ENCODE results near the gene CIAO1. TPM values are rescaled to one million over a fixed set of nuclear protein-coding genes. Genes with fewer than 3 reads are reported as not detected.
"Not testable (repeated sequence)": the region's sequence is repeated elsewhere in the genome, so short reads cannot be mapped to it uniquely, and the experiment has no call there.

CIAO1 gene
- polyA plus RNA-seq, 3 donors, result 73.7 to 93.8 (median 89.4) TPM

DNA sequence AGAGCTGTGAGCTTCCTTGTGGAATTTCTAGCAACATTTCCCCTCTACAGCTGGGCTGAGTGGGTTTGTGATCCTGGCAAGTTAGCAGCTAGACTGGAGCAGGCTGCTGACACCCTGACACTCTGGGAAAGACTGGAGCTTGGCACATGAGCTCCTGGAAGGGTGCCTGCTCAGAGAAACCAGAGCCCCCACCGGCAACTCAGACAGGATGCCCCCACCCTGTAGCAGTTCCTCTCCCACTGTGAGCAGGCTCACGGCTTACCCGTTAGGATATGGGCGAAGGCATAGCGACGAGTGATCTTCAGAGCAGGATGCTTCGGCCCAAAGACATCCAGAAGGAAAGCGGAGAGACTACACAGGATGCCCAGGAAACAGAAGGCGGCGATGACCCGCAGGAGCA is 11.5 kb upstream of the CIAO1 start:
- Histone ChIP-seq H3K4me3 (replicated peaks in 1 of 3; ENCODE audit: low read depth in 2 of 3, low read length in 3 of 3) (no peak overlapping the region), H3K36me3 (replicated peaks in 1 of 2; ENCODE audit: control insufficient read depth in 1 of 2, insufficient read depth in 2 of 2, low read length in 2 of 2) (peaks cover 55 to 76% of the 10 kb centered on the region in 2 donors), H3K27ac (ENCODE audit: low read depth in 1 of 2, low read length in 2 of 2) (peak overlapping the region; percentile 26 to 45), H3K27me3 (ENCODE audit: control insufficient read depth in 2 of 2, insufficient read depth in 2 of 2, low read length in 2 of 2) (no peaks in the 10 kb centered on the region), H3K9me3 (replicated peaks in 1 of 2; ENCODE audit: control insufficient read depth in 1 of 2, insufficient read depth in 1 of 2, low read length in 2 of 2) (no peaks in the 10 kb centered on the region), H4K20me1 (ENCODE audit: insufficient read depth, low read length) (peaks cover 3% of the 10 kb centered on the region), H3K79me2 (ENCODE audit: insufficient read depth, low read length) (peaks cover 82% of the 10 kb centered on the region), H2AFZ (ENCODE audit: insufficient read depth, low read depth, low read length, poor library complexity, severe bottlenecking) (no peak overlapping the region), H3K4me1 (ENCODE audit: control insufficient read depth in 1 of 2, insufficient read depth in 2 of 2, low read length in 2 of 2) (peaks cover 70 to 75% of the 10 kb centered on the region in 2 donors), H3K9ac (ENCODE audit: insufficient read depth, low read length, poor library complexity, severe bottlenecking) (no peak overlapping the region), H3K4me2 (replicated peaks; ENCODE audit: extremely low read depth, low read length, poor library complexity, severe bottlenecking) (no peak overlapping the region)
- Mint-ChIP-seq H3K9me3 (no peaks in the 10 kb centered on the region), H3K27ac (peak overlapping the region in 5 of 7 donors; percentile 8 to 77 (median 76)), H3K4me1 (peaks cover 82% of the 10 kb centered on the region), H3K4me3 (no peak overlapping the region), H3K36me3 (peaks cover 76 to 90% of the 10 kb centered on the region in 2 donors), H3K27me3 (ENCODE audit: low read depth in 3 of 3) (peaks cover 0 to 4% (median 1%) of the 10 kb centered on the region in 3 donors)
- TF ChIP-seq CTCF (IDR thresholded peaks at IDR 0.05), result no peak
- intact Hi-C loops (cut with micrococcal nuclease), result no loop called here
- WGBS (ENCODE audit: insufficient coverage), result 8% methylated on average over 11 of the region's 11 CpGs
- DNase-seq, result no peak

- H3K27ac ChIP-seq (ENCODE audit: low read depth in 1 of 2, low read length in 2 of 2), result peak overlapping the region; percentile 94 to 99
- H3K9me3 Mint-ChIP-seq, result no peaks in the 10 kb centered on the region
- peak overlapping the region; percentile 50 for H3K9ac ChIP-seq (ENCODE audit: insufficient read depth, low read length, poor library complexity, severe bottlenecking)
- peak overlapping the region; percentile 64 for H3K4me2 ChIP-seq (replicated peaks; ENCODE audit: extremely low read depth, low read length, poor library complexity, severe bottlenecking)
- intact Hi-C loops (cut with micrococcal nuclease), result no loop called here
- H3K27me3 ChIP-seq (ENCODE audit: control insufficient read depth in 2 of 2, insufficient read depth in 2 of 2, low read length in 2 of 2), result no peaks in the 10 kb centered on the region
- H3K4me1 Mint-ChIP-seq, result peaks cover 88% of the 10 kb centered on the region
- H3K9me3 ChIP-seq (replicated peaks in 1 of 2; ENCODE audit: control insufficient read depth in 1 of 2, insufficient read depth in 1 of 2, low read length in 2 of 2), result no peaks in the 10 kb centered on the region
- peak overlapping the region; percentile 97 to 100 (median 98) for H3K27ac Mint-ChIP-seq
- H3K36me3 ChIP-seq (replicated peaks in 1 of 2; ENCODE audit: control insufficient read depth in 1 of 2, insufficient read depth in 2 of 2, low read length in 2 of 2), result peaks cover 41 to 65% of the 10 kb centered on the region in 2 donors
- peaks cover 88% of the 10 kb centered on the region for H3K79me2 ChIP-seq (ENCODE audit: insufficient read depth, low read length)
- DNase-seq, result peak in 2 of 3 donors; percentile 42 to 61
- H3K36me3 Mint-ChIP-seq, result peaks cover 77 to 89% of the 10 kb centered on the region in 2 donors
- 0% methylated on average over 1 of the region's 6 CpGs for WGBS (ENCODE audit: insufficient coverage)
- H3K4me3 ChIP-seq (replicated peaks in 1 of 3; ENCODE audit: low read depth in 2 of 3, low read length in 3 of 3), result peak overlapping the region in 2 of 3 experiments; percentile 24 to 67
- no peak for TF ChIP-seq CTCF (IDR thresholded peaks at IDR 0.05)
- H3K4me3 Mint-ChIP-seq, result peak overlapping the region; percentile 66 to 85
- no peak overlapping the region for H2AFZ ChIP-seq (ENCODE audit: insufficient read depth, low read depth, low read length, poor library complexity, severe bottlenecking)
- peaks cover 82 to 85% of the 10 kb centered on the region in 2 donors for H3K4me1 ChIP-seq (ENCODE audit: control insufficient read depth in 1 of 2, insufficient read depth in 2 of 2, low read length in 2 of 2)
- peaks cover 6% of the 10 kb centered on the region for H4K20me1 ChIP-seq (ENCODE audit: insufficient read depth, low read length)
- peaks cover 0 to 4% (median 1%) of the 10 kb centered on the region in 3 donors for H3K27me3 Mint-ChIP-seq (ENCODE audit: low read depth in 3 of 3)
Observed at GRCh38 chr2:96256611-96257113, 9.4 kb upstream of the CIAO1 start.

DNA sequence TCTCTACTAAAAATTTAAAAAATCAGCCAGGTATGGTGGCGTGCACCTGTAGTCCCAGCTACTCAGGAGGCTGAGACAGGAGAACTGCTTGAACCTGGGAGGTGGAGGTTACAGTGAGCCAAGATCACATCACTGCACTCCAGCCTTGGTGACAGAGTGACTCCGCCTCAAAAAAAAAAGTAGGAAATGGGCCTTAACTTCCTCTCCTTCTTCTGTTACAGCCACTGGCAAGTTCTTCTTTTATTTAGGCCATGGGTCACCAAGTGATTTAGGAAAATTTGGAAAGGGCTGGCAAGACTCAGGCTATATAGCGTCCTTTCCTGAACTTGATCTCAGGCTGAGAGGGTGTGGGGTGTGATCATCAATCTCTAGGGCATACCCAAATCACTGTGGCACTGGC is 8.3 kb upstream of the CIAO1 start:
- 0% methylated on average over 1 of the region's 3 CpGs for WGBS (ENCODE audit: insufficient coverage)
- peak overlapping the region; percentile 94 to 99 for H3K27ac ChIP-seq (ENCODE audit: low read depth in 1 of 2, low read length in 2 of 2)
- peak overlapping the region; percentile 67 for H3K9ac ChIP-seq (ENCODE audit: insufficient read depth, low read length, poor library complexity, severe bottlenecking)
- Mint-ChIP-seq H3K4me1 (peaks cover 88% of the 10 kb centered on the region), H3K4me3 (peak overlapping the region; percentile 50 to 85), H3K27ac (peak overlapping the region; percentile 97 to 100 (median 98)), H3K36me3 (peaks cover 77 to 89% of the 10 kb centered on the region in 2 donors)
- intact Hi-C loops (cut with micrococcal nuclease), result loop anchor here (2.0 kb wide), 2 partner anchors 13 to 15 kb away; no protein-coding TSS in a partner anchor
- peak overlapping the region; percentile 64 for H3K4me2 ChIP-seq (replicated peaks; ENCODE audit: extremely low read depth, low read length, poor library complexity, severe bottlenecking)
- H3K36me3 ChIP-seq (replicated peaks in 1 of 2; ENCODE audit: control insufficient read depth in 1 of 2, insufficient read depth in 2 of 2, low read length in 2 of 2), result peaks cover 33 to 65% of the 10 kb centered on the region in 2 donors
- not testable (repeated sequence) for H3K9me3 Mint-ChIP-seq; H2AFZ ChIP-seq (ENCODE audit: insufficient read depth, low read depth, low read length, poor library complexity, severe bottlenecking); H4K20me1 ChIP-seq (ENCODE audit: insufficient read depth, low read length); H3K27me3 Mint-ChIP-seq (ENCODE audit: low read depth in 3 of 3); H3K27me3 ChIP-seq (ENCODE audit: control insufficient read depth in 2 of 2, insufficient read depth in 2 of 2, low read length in 2 of 2); H3K9me3 ChIP-seq (replicated peaks in 1 of 2; ENCODE audit: control insufficient read depth in 1 of 2, insufficient read depth in 1 of 2, low read length in 2 of 2)
- peak; percentile 74 to 83 (median 82) for DNase-seq
- peaks cover 84 to 85% of the 10 kb centered on the region in 2 donors for H3K4me1 ChIP-seq (ENCODE audit: control insufficient read depth in 1 of 2, insufficient read depth in 2 of 2, low read length in 2 of 2)
- H3K79me2 ChIP-seq (ENCODE audit: insufficient read depth, low read length), result peaks cover 89% of the 10 kb centered on the region
- peak overlapping the region in 1 of 3 experiments; percentile 67 for H3K4me3 ChIP-seq (replicated peaks in 1 of 3; ENCODE audit: low read depth in 2 of 3, low read length in 3 of 3)
